Karpas-422 (cell line): ENCODE measurements around the gene CDK10. TPM values are rescaled to one million over a fixed set of nuclear protein-coding genes. Genes with fewer than 3 reads are reported as not detected.
A peak's percentile ranks its signal among the peaks of the same experiment; 100 is the strongest.

Source experiments
- DNase-seq: peaks from one replicate; pipeline ENCODE4 v3.0.0-alpha.2; 2015
- H2AFZ ChIP-seq: fragments of 200-600 bp; sonication (generic); 2 replicates; pipeline ENCODE4 v1.6.1; 2014; ENCODE audit warnings: antibody characterized with exemption, low read length, mixed read lengths
- H3K27ac ChIP-seq: fragments of 200-600 bp; sonication (generic); 2 replicates; pipeline ENCODE4 v1.5.1; 2014; ENCODE audit warnings: mild to moderate bottlenecking, low read length, moderate library complexity
- H3K27me3 ChIP-seq: fragments of 200-600 bp; sonication (generic); 2 replicates; pipeline ENCODE4 v1.6.1; 2014; ENCODE audit warnings: low read length, mixed read lengths
- H3K36me3 ChIP-seq: fragments of 200-600 bp; sonication (generic); 2 replicates; pipeline ENCODE4 v1.6.1; 2014; ENCODE audit warnings: low read length, mixed read lengths; ENCODE audit not compliant: insufficient read depth
- H3K4me1 ChIP-seq: fragments of 200-600 bp; sonication (generic); 2 replicates; pipeline ENCODE4 v1.6.1; 2014; ENCODE audit warnings: mild to moderate bottlenecking, low read length, mixed read lengths
- H3K4me2 ChIP-seq: fragments of 200-600 bp; sonication (generic); 2 replicates; pipeline ENCODE4 v1.6.1; 2014; ENCODE audit warnings: low read length, low read depth, mild to moderate bottlenecking; ENCODE audit not compliant: poor library complexity, severe bottlenecking
- H3K4me3 ChIP-seq: fragments of 200-600 bp; sonication (generic); 2 replicates; pipeline ENCODE4 v1.5.1; 2014; ENCODE audit warnings: mild to moderate bottlenecking, antibody characterized with exemption, low read length, mixed read lengths
- H3K79me2 ChIP-seq: fragments of 200-600 bp; sonication (generic); 2 replicates; pipeline ENCODE4 v1.6.1; 2014; ENCODE audit warnings: mild to moderate bottlenecking, low read length, mixed read lengths
- H3K9ac ChIP-seq: fragments of 200-600 bp; sonication (generic); 2 replicates; pipeline ENCODE4 v1.6.0; 2014; ENCODE audit warnings: low read length
- H3K9me2 ChIP-seq: fragments of 200-600 bp; sonication (generic), shearing (Covaris generic); replicated peaks from 2 replicates; pipeline ENCODE4 v1.6.0; 2014; ENCODE audit warnings: mild to moderate bottlenecking, low read length, moderate library complexity; ENCODE audit not compliant: insufficient read depth
- H3K9me3 ChIP-seq: fragments of 300-700, 200-600 bp; sonication (generic); 2 replicates; pipeline ENCODE4 v1.6.1; 2014; ENCODE audit warnings: low read length, mixed read lengths
- H4K20me1 ChIP-seq: fragments of 200-600 bp; sonication (generic); 2 replicates; pipeline ENCODE4 v1.6.1; 2014; ENCODE audit warnings: mild to moderate bottlenecking, antibody characterized with exemption, low read length, low read depth; ENCODE audit not compliant: insufficient read depth
- total RNA-seq: library from RNA; depleted of rRNA; stranded (reverse); fragments of >200 nt; shearing (Covaris generic); gene quantifications from 2 replicates; pipeline ENCODE4 v1.2.3, GENCODE V29; 2014; ENCODE audit warnings: low replicate concordance; rRNA removed

Gene CDK10
- total RNA-seq, 1 experiment from 2014 or later, result 25.6 TPM

- H3K4me2 ChIP-seq, result no peak overlapping the region
- no peaks in the 10 kb centered on the region for H4K20me1 ChIP-seq
- no peak overlapping the region for H2AFZ ChIP-seq
- H3K4me1 ChIP-seq, result no peaks in the 10 kb centered on the region
- no peaks in the 10 kb centered on the region for H3K9me3 ChIP-seq
- peak; percentile 39 for DNase-seq
- H3K27ac ChIP-seq, result no peak overlapping the region
- no peaks in the 10 kb centered on the region for H3K9me2 ChIP-seq
- H3K4me3 ChIP-seq, result no peak overlapping the region
- no peaks in the 10 kb centered on the region for H3K79me2 ChIP-seq
- H3K9ac ChIP-seq, result no peak overlapping the region
- peaks cover 38% of the 10 kb centered on the region for H3K36me3 ChIP-seq
- H3K27me3 ChIP-seq, result no peaks in the 10 kb centered on the region
These were observed 56.5 kb downstream of the CDK10 start for GRCh38 chr16:89742948-89743347.

- Histone ChIP-seq H3K27ac (no peak overlapping the region), H3K36me3 (peaks cover 22% of the 10 kb centered on the region), H3K4me2 (no peak overlapping the region), H3K9me3 (no peaks in the 10 kb centered on the region), H3K79me2 (no peaks in the 10 kb centered on the region), H3K4me3 (no peak overlapping the region), H2AFZ (no peak overlapping the region), H3K27me3 (no peaks in the 10 kb centered on the region), H3K4me1 (no peaks in the 10 kb centered on the region), H3K9me2 (no peaks in the 10 kb centered on the region), H3K9ac (no peak overlapping the region), H4K20me1 (no peaks in the 10 kb centered on the region)
- no peak for DNase-seq
These were observed 58.3 kb downstream of the CDK10 start for GRCh38 chr16:89744813-89745212.

Other genes starting within 250 kb of the CDK10 start
- gene ANKRD11, start 196.1 kb upstream of the CDK10 start, total RNA-seq, result 28.5 and 29.9 TPM in 2 replicates
- gene SPG7, start 178.3 kb upstream of the CDK10 start, total RNA-seq, result 44.6 and 74.8 TPM in 2 replicates
- 6,565 and 10,922 TPM in 2 replicates for gene RPL13, start 126.0 kb upstream of the CDK10 start, total RNA-seq
- gene CPNE7, start 110.9 kb upstream of the CDK10 start, total RNA-seq, result 3.7 and 3.9 TPM in 2 replicates
- gene DPEP1, start 73.0 kb upstream of the CDK10 start, total RNA-seq, result 0.87 and 1.7 TPM in 2 replicates
- 35.3 and 52.4 TPM in 2 replicates for gene CHMP1A, start 29.0 kb upstream of the CDK10 start, total RNA-seq
- gene SPATA33, start 28.9 kb upstream of the CDK10 start, total RNA-seq, result 5.1 and 5.3 TPM in 2 replicates
- 4.7 and 14.8 TPM in 2 replicates for gene SPATA2L, start 15.0 kb downstream of the CDK10 start, total RNA-seq
- gene VPS9D1, start 34.2 kb downstream of the CDK10 start, total RNA-seq, result 4.8 and 5.6 TPM in 2 replicates
- gene ZNF276, start 34.8 kb downstream of the CDK10 start, total RNA-seq, result 21.8 and 41.5 TPM in 2 replicates
- 49.3 and 57.3 TPM in 2 replicates for gene FANCA, start 130.0 kb downstream of the CDK10 start, total RNA-seq
- 1.0 TPM in 2 replicates for gene SPIRE2, start 141.8 kb downstream of the CDK10 start, total RNA-seq
- 71.8 and 125 TPM in 2 replicates for gene TCF25, start 186.9 kb downstream of the CDK10 start, total RNA-seq
- 3.2 and 4.8 TPM in 2 replicates for gene MC1R, start 232.2 kb downstream of the CDK10 start, total RNA-seq
- gene TUBB3, start 236.7 kb downstream of the CDK10 start, total RNA-seq, result 210 and 405 TPM in 2 replicates